Medulla oblongata (tissue), 1 donor: ENCODE data around the gene LRP1B.

Experiments used
- DNase-seq: peaks from one replicate; pipeline ENCODE4 v3.0.0-alpha.2; 2015; ENCODE audit errors: extremely low spot score

The LRP1B gene

GRCh38 chr2:142041996-142042395 lies 88.8 kb downstream of the LRP1B start:
- DNase-seq, result no peak

- no peak for DNase-seq
These were observed 89.7 kb downstream of the LRP1B start for GRCh38 chr2:142041105-142041504.

- no peak for DNase-seq
These were observed 90.3 kb downstream of the LRP1B start for GRCh38 chr2:142040556-142040955.

- no peak for DNase-seq
These were observed 92.0 kb downstream of the LRP1B start for GRCh38 chr2:142038826-142039225.

- peak; percentile 38 for DNase-seq
These were observed 93.1 kb downstream of the LRP1B start for GRCh38 chr2:142037744-142038143.

- DNase-seq, result peak; percentile 33
These were observed 93.8 kb downstream of the LRP1B start for GRCh38 chr2:142037066-142037465.

GRCh38 chr2:142033393-142033792 lies 97.4 kb downstream of the LRP1B start:
- no peak for DNase-seq

- DNase-seq, result no peak
These were observed 99.2 kb downstream of the LRP1B start for GRCh38 chr2:142031656-142032055.

GRCh38 chr2:142030735-142031134 lies 100.1 kb downstream of the LRP1B start:
- no peak for DNase-seq

- no peak for DNase-seq
These were observed 100.8 kb downstream of the LRP1B start for GRCh38 chr2:142029974-142030373.

- DNase-seq, result no peak
These were observed 105.4 kb downstream of the LRP1B start for GRCh38 chr2:142025394-142025793.

- DNase-seq, result no peak
These were observed 110.4 kb downstream of the LRP1B start for GRCh38 chr2:142020368-142020767.

GRCh38 chr2:142014536-142014935 lies 116.3 kb downstream of the LRP1B start:
- DNase-seq, result no peak

GRCh38 chr2:142012797-142013196 lies 118.0 kb downstream of the LRP1B start:
- no peak for DNase-seq

GRCh38 chr2:142010477-142011270 lies 120.1 kb downstream of the LRP1B start:
- DNase-seq, result no peak

GRCh38 chr2:142008135-142008744 lies 122.6 kb downstream of the LRP1B start:
- no peak for DNase-seq

GRCh38 chr2:141994066-141994465 lies 136.8 kb downstream of the LRP1B start:
- DNase-seq, result no peak

GRCh38 chr2:141992695-141993094 lies 138.1 kb downstream of the LRP1B start:
- no peak for DNase-seq

GRCh38 chr2:141968433-141968832 lies 162.4 kb downstream of the LRP1B start:
- no peak for DNase-seq

GRCh38 chr2:141967980-141968379 lies 162.8 kb downstream of the LRP1B start:
- DNase-seq, result no peak

GRCh38 chr2:141967503-141967902 lies 163.3 kb downstream of the LRP1B start:
- no peak for DNase-seq

- DNase-seq, result peak; percentile 47
These were observed 170.9 kb downstream of the LRP1B start for GRCh38 chr2:141959941-141960340.

- DNase-seq, result peak; percentile 39
These were observed 171.8 kb downstream of the LRP1B start for GRCh38 chr2:141959016-141959415.
